Mucosa of gallbladder (tissue), 1 donor: ENCODE measurements around the gene NMT1. TPM values are rescaled to one million over a fixed set of nuclear protein-coding genes. Genes with fewer than 3 reads are reported as not detected.

ENCODE experiments used
- DNase-seq: peaks from one replicate; pipeline ENCODE4 v3.0.0-alpha.2; 2020; ENCODE audit warnings: low spot score
- total RNA-seq: library from RNA; stranded (reverse); gene quantifications from one replicate; pipeline ENCODE4 v1.2.1, GENCODE V29; 2021
- donor health status: DM: no; HTN: no; CAD: no.

The NMT1 gene
- total RNA-seq, 1 donor from 2014 or later: 109 TPM

- DNase-seq: no peak
These were observed 90.0 kb downstream of the NMT1 start for GRCh38 chr17:45150911-45151809.

- DNase-seq: no peak
These were observed 93.9 kb downstream of the NMT1 start for GRCh38 chr17:45155029-45155428.

- DNase-seq: no peak
These were observed 94.4 kb downstream of the NMT1 start for GRCh38 chr17:45155483-45155882.

- DNase-seq: no peak
These were observed 95.1 kb downstream of the NMT1 start for GRCh38 chr17:45156242-45156641.

Other genes starting within 250 kb of the NMT1 start
- gene GJC1, start 231.0 kb upstream of the NMT1 start, total RNA-seq: 17.3 TPM
- 7.2 TPM for gene HIGD1B, start 213.4 kb upstream of the NMT1 start, total RNA-seq
- gene EFTUD2, start 161.9 kb upstream of the NMT1 start, total RNA-seq: 72.8 TPM
- gene GFAP, start 145.8 kb upstream of the NMT1 start, total RNA-seq: 0.09 TPM
- gene KIF18B, start 113.5 kb upstream of the NMT1 start, total RNA-seq: 1.4 TPM
- 3.2 TPM for gene C1QL1, start 93.0 kb upstream of the NMT1 start, total RNA-seq
- 38.3 TPM for gene DCAKD, start 9.7 kb upstream of the NMT1 start, total RNA-seq
- 63.6 TPM for gene PLCD3, start 71.2 kb downstream of the NMT1 start, total RNA-seq
- 29.8 TPM for gene ACBD4, start 74.4 kb downstream of the NMT1 start, total RNA-seq
- 62.5 TPM for gene HEXIM1, start 87.2 kb downstream of the NMT1 start, total RNA-seq
- gene HEXIM2, start 100.6 kb downstream of the NMT1 start, total RNA-seq: 14.9 TPM
- gene FMNL1, start 160.6 kb downstream of the NMT1 start, total RNA-seq: 30.7 TPM
- gene SPATA32, start 200.8 kb downstream of the NMT1 start, total RNA-seq: not detected